Activated CD8-positive, alpha-beta memory T cell treated with anti-CD3 and anti-CD28 coated beads for 36 hours (primary cell): Measurements from ENCODE around the gene CLK3. TPM values are rescaled to one million over a fixed set of nuclear protein-coding genes. Genes with fewer than 3 reads are reported as not detected.

Experiments used
- CTCF ChIA-PET: fragments of 350-600 bp; sonication (Branson Sonifier 250); formaldehyde crosslinking; loops from one replicate; lab custom pipeline; 2021; ENCODE audit warnings: antibody characterized with exemption; lab: Charles Lee
- POLR2A ChIA-PET: fragments of 350-600 bp; sonication (Branson Sonifier 250); formaldehyde crosslinking; loops from one replicate; lab custom pipeline; 2021; ENCODE audit warnings: antibody characterized with exemption; lab: Charles Lee
- total RNA-seq, 2 experiments: library from RNA; stranded (reverse); gene quantifications; one replicate each; pipeline ENCODE4 v1.2.3, GENCODE V29; 2021

The CLK3 gene
- total RNA-seq, 2 experiments from 2014 or later = 109 to 112 TPM

DNA sequence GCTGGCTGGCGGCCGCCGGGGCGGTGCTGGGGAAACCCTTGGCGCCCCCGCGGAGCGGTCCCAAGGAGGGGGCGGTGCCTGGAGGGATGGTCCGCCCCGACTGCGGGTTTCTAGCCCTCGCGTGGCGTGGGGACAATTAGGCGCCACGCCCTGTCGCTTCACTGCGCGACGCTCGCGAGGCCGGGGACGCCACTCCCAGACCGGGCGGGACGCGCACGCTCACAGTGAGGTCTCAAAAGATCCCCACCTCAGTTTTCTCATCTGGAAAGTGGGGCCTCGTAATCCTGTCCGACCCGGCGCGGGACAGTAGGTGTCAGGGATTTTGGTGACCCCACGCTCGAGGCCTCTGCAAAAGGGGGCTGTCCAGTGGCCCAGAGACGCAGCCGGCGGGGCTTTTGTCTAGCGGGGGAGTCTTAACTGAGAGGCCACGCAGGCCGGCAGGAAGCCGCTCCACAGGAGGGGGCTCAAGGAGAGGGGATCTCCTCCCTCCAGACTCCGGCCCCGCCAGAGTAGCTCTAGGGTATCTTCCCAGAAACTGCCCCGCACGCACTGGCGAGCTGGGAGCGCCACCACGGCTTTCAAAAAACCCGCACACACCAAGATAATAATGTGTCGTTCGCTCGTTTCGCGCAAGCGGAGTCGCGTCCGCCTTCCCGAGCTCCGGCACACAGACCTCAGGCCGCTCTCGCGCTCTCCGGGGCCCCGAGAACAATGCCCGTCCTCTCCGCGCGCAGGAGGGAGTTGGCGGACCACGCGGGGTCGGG is 710 bp upstream of the CLK3 start:
- POLR2A ChIA-PET = interaction anchor here (0.5 to 2.9 kb wide), 8 partner anchors 14 to 621 kb away, joined by 3 to 13 read pairs (median 3); partner anchors contain the start of genes FAM219B and PML
- CTCF ChIA-PET = interaction anchor here (1.9 to 13.5 kb wide), 2 partner anchors 19 to 154 kb away, joined by 4 to 131 read pairs; no protein-coding TSS in a partner anchor

DNA sequence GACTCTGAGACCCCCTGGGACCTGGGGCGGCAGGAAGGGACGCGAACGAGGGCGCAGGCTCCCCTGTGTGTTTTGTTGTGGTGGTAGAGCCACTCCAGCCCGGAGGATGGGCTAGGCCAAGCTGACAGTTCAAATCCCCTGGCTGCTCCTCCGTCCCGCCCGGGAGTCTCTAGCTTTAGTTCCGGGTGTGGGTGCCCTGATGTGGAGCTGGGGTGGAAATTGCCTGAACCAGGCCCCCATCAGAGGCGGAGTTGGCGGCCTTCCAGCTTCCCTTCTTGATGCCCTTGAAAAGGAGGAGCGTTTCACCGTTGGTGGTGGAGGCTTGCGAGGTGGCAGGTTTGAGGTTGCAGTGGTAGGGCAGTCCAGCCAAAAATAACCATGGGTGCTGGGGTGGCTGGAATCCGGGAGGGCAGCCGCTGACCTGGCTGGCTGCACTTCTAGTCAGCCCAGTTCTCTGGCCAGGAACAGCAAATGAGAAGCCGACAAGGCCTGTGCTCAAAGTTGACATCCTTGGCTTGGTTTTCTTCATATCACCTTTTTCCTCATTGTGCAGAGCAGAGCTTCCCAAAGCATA is 817 bp downstream of the CLK3 start:
- ChIA-PET POLR2A (interaction anchor here (0.6 to 1.5 kb wide), 7 partner anchors 9 to 1283 kb away, joined by 3 to 5 read pairs (median 4); partner anchors contain the start of genes IMP3 and UBL7), CTCF (interaction anchor here (0.9 to 13.5 kb wide), 7 partner anchors 17 to 243 kb away, joined by 3 to 131 read pairs (median 3); partner anchors contain the start of gene UBL7)

DNA sequence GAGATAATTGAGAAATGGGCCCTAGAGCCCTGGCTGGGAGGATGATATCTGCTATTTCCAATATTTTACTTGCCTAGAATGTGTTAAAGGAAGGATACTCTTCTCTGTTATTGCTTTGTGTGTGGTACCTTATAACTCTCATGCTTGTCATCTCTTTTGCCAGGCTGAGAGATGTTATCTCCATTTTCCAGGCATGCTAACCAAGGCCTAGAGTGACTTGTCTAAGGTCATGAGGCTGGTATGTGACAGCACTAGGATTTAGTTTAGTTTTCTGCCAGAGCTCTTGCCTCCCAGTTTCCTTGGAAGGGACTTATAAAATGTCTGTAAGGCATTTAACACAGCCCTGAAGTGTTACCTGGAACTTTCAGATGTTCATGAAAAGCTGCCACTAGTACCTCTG is 1.4 kb downstream of the CLK3 start:
- POLR2A ChIA-PET = interaction anchor here (1.1 to 1.5 kb wide), 4 partner anchors 8 to 214 kb away, joined by 3 to 5 read pairs (median 4); partner anchors contain the start of gene UBL7
- CTCF ChIA-PET = interaction anchor here (0.7 to 13.5 kb wide), 10 partner anchors 9 to 243 kb away, joined by 3 to 131 read pairs (median 4); partner anchors contain the start of gene UBL7

DNA sequence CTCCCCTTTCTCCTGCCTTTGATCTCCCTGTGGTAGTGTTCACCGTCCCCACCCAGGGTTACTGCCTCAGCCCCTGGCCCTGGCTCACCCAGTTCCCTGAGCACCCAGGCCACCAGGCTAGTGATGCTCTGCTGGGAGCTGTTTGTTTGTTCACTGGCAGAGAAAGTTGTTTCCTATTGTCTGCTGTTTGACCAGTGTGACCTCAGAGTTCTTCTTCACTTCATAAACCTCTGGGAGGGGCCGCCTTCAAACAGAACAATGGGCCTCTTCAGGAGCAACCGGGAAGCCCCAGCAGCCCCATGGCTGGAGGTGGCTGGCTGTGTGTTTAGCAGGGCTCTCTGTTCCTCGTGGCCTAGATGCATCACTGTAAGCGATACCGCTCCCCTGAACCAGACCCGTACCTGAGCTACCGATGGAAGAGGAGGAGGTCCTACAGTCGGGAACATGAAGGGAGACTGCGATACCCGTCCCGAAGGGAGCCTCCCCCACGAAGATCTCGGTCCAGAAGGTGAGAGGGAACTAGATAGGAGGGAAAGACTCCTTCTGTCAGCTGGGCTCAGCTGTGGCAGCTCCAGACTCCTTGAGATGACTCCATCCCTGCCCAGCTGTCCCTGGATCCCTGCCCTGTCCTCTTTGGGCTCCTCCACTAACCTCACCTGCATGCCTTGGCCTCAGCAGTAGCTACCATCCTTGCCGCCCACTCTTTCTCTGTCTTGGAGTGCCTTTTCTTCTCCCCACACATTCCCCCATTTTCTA is 3.4 kb downstream of the CLK3 start:
- ChIA-PET POLR2A (no interaction called here), CTCF (interaction anchor here (0.5 to 13.5 kb wide), 10 partner anchors 10 to 331 kb away, joined by 3 to 131 read pairs (median 3); no protein-coding TSS in a partner anchor)

DNA sequence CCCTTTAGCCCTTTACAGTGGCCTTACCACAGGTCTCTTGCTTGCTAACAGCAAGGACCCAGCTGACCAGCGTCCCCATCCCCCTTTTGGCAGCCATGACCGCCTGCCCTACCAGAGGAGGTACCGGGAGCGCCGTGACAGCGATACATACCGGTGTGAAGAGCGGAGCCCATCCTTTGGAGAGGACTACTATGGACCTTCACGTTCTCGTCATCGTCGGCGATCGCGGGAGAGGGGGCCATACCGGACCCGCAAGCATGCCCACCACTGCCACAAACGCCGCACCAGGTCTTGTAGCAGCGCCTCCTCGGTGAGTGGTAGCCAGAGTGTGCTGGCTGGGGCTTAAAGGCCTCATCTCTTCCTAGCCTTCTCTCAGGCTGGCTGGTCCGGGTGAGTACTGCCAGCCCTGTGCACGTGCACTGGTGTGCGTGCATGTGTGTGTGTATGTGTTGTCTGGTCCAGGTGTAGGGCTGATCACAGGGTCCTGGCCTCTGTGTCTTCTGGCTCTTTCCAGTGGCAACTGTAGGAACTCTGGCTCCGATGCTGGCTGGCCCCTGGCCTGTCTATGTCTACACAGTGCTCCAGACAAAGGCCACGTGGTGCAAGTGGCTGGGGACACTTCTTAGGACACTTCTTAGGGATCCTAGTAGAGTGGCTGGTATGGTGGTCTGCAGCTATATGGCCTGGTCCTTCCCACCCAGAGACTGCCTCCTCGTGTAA is 4.4 kb downstream of the CLK3 start:
- ChIA-PET POLR2A (no interaction called here), CTCF (interaction anchor here (0.6 to 13.5 kb wide), 5 partner anchors 12 to 241 kb away, joined by 3 to 131 read pairs (median 3); no protein-coding TSS in a partner anchor)

DNA sequence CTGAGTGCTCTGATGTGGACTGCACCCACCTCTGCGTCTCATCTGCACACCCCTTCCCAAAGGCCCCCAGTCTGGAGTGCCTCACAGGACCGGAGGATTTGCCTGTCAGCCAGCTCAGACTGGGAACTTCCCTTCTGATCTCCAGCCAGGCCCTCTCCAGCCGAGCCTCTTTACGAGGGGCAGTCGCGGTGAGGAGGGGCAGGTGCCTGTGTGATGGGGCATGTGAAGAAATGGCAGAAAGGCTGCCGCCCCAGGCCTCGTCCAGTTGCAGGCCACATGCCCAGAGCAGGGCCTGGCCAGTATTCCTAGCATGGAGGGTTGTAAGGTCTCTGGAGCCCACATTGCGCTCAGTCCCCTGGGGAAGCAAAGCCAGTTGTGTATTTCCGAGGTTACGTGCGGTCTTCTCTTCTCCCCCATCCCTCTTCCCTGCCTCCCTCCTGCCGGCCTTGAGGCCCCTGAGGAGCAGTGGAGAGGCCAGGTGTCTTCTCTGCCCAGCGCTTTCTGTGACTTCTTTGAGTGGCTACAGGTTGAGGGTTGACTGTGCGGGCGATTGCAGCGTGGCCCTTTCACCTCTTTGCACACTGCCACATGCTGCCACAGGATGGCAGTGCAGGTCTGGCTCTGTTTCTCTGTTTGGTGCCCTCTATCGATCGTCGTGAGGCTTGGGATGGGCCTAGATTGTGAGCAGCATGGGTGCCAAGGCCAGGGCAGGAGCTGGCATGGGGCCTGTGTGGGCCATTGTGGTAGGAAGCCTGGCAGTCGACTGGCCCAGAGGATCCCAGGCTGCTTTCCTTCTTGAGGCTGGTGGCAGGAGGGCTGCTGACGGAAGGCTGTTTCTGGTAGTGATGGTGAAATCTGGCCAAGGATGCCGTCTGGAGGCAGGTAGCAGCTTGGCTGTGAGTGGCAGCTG is 5.3 kb downstream of the CLK3 start:
- CTCF ChIA-PET = interaction anchor here (0.6 to 13.5 kb wide), 14 partner anchors 13 to 285 kb away, joined by 3 to 131 read pairs (median 3); partner anchors contain the start of gene FAM219B
- POLR2A ChIA-PET = no interaction called here

GRCh38 chr15:74621546-74621920 is 5.9 kb downstream of the CLK3 start:
- ChIA-PET POLR2A (no interaction called here), CTCF (interaction anchor here (0.6 to 13.5 kb wide), 12 partner anchors 12 to 285 kb away, joined by 3 to 131 read pairs (median 4); partner anchors contain the start of gene FAM219B)

DNA sequence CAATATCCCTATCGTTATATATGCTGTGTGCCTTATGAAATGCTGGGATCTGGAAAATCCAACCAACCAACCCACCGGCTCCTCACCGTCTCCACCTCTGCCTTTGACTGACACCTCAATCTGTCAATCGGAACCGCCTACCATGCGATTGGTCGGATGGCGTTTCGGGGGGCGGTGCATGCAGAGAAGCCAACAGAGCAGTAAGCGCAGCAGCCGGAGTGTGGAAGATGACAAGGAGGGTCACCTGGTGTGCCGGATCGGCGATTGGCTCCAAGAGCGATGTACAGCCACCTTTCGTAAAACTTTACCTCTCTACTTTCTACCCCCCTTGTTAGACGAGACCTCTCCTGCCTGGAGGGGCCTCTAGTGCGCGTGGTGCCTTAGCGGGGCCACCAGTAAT is 6.3 kb downstream of the CLK3 start:
- CTCF ChIA-PET = interaction anchor here (0.7 to 13.5 kb wide), 8 partner anchors 12 to 284 kb away, joined by 3 to 131 read pairs (median 4); partner anchors contain the start of gene FAM219B
- POLR2A ChIA-PET = no interaction called here

- ChIA-PET POLR2A (no interaction called here), CTCF (interaction anchor here (3.4 to 13.5 kb wide), 3 partner anchors 11 to 248 kb away, joined by 20 to 131 read pairs (median 41); no protein-coding TSS in a partner anchor)
Measured at GRCh38 chr15:74622758-74623157, 7.1 kb downstream of the CLK3 start.

DNA sequence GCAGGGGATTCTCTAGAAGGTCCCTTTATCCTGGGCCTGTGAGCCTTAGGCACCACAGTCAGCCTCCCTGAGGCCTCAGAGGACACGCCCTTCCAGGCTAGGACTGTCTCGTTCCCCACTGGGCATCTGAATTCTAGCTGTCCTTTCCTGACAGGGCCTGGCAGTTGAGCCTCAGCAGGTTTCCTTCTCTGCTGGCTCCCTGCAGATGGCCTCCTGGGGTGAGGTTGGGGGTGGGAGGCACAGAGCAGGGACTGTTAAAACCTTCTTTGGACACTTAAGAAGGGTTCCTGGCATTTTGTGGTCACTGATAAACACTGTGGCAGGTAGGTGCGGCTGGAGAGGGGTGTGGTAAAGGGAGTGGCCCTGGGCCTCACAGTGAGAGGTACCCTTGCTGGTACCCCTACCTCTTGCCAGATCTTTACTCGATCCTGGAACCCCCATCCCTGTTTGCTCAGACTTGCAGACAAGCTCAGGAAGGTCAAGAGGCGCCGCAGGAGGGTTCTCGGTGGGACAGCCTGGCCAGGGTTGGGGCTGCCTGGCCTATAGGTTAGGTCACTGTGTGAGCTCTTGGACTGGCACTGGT is 8.5 kb downstream of the CLK3 start:
- ChIA-PET CTCF (interaction anchor here (1.5 to 13.5 kb wide), 3 partner anchors 10 to 250 kb away, joined by 4 to 131 read pairs (median 20); no protein-coding TSS in a partner anchor), POLR2A (no interaction called here)

GRCh38 chr15:74625693-74626092 is 10.1 kb downstream of the CLK3 start:
- ChIA-PET CTCF (interaction anchor here (1.1 to 1.5 kb wide), 4 partner anchors 8 to 253 kb away, joined by 3 to 7 read pairs (median 4); no protein-coding TSS in a partner anchor), POLR2A (no interaction called here)

DNA sequence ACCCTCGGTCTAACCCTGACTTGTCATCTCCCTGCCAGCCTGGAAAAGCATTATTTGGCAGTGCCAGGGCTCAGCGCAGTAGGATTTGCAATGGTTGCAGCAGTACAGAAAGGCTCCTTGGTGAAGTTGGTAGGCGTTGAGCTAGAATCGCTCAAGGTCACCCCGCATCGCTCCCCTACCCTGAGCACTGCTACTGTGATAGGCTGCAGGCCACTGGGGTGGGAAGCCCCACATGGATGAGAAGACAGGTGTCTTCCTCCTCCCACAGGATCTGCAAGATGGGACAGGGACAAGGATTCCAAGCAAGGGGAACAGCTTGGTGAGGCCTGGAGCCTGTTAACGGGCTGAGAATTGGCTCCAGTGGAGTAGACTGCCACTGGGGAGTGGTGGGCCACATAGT is 10.7 kb downstream of the CLK3 start:
- ChIA-PET POLR2A (no interaction called here), CTCF (interaction anchor here (0.8 to 1.5 kb wide), 6 partner anchors 9 to 253 kb away, joined by 3 to 7 read pairs (median 4); no protein-coding TSS in a partner anchor)

GRCh38 chr15:74626752-74627692 is 11.4 kb downstream of the CLK3 start:
- ChIA-PET CTCF (interaction anchor here (0.8 to 1.5 kb wide), 4 partner anchors 8 to 254 kb away, joined by 3 to 4 read pairs (median 4); no protein-coding TSS in a partner anchor), POLR2A (no interaction called here)

- CTCF ChIA-PET = interaction anchor here (1.3 kb wide), 2 partner anchors 140 to 141 kb away, joined by 4 read pairs; no protein-coding TSS in a partner anchor
- POLR2A ChIA-PET = no interaction called here
Measured at GRCh38 chr15:74627766-74628165, 12.1 kb downstream of the CLK3 start.

DNA sequence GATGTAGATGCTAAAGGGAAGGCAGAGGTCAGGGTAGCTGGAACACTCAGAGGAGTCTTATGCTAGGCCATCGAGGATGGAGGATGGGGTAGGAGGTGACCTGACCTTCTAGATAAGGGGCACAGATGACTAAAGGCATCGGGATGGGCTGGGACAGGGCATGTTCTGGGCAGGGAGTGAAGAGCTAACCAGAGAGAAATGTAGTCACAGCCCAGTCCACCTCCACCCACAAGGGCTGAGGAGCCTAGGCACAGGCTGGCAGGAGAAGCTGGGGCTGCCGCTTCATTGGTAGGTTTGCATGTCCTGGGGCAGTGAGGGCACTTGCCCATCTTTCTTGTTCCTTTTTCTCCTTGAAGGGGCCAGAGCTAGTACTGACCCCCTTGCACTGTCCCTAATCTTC is 12.6 kb downstream of the CLK3 start:
- ChIA-PET POLR2A (no interaction called here), CTCF (interaction anchor here (0.6 to 1.3 kb wide), 2 partner anchors 51 to 141 kb away, joined by 3 to 4 read pairs; no protein-coding TSS in a partner anchor)
